ENCODE measurements around the gene MAN1C1.
A peak's percentile ranks its signal among the peaks of the same experiment; 100 is the strongest.

Gene MAN1C1

GRCh38 chr1:25818569-25818968, 202.0 kb downstream of the MAN1C1 start:
- no peak for DNase-seq (ENCODE audit: low read depth)

GRCh38 chr1:25819491-25820246, 203.1 kb downstream of the MAN1C1 start, which contains the start of gene MTFR1L:
MTFR1L (plus strand) TSS chr1:25819954; CDS start chr1:25823105, 3,151 bp downstream.
- peak; percentile 69 for DNase-seq (ENCODE audit: low read depth)

- peak; percentile 54 for DNase-seq (ENCODE audit: low read depth)
Observed at GRCh38 chr1:25820247-25821111, 203.9 kb downstream of the MAN1C1 start.

GRCh38 chr1:25821112-25821476, 204.5 kb downstream of the MAN1C1 start:
- DNase-seq (ENCODE audit: low read depth) = no peak

GRCh38 chr1:25821630-25822091, 205.1 kb downstream of the MAN1C1 start:
- peak; percentile 47 for DNase-seq (ENCODE audit: low read depth)

- no peak for DNase-seq (ENCODE audit: low read depth)
Observed at GRCh38 chr1:25825605-25826004, 209.0 kb downstream of the MAN1C1 start.

- no peak for DNase-seq (ENCODE audit: low read depth)
Observed at GRCh38 chr1:25826571-25826970, 210.0 kb downstream of the MAN1C1 start.

GRCh38 chr1:25828491-25828890, 211.9 kb downstream of the MAN1C1 start:
- DNase-seq (ENCODE audit: low read depth) = no peak

GRCh38 chr1:25829046-25829445, 212.5 kb downstream of the MAN1C1 start:
- no peak for DNase-seq (ENCODE audit: low read depth)

- no peak for DNase-seq (ENCODE audit: low read depth)
Observed at GRCh38 chr1:25831569-25832196, 215.1 kb downstream of the MAN1C1 start.

- DNase-seq (ENCODE audit: low read depth) = no peak
Observed at GRCh38 chr1:25832336-25833037, 215.9 kb downstream of the MAN1C1 start.

- no peak for DNase-seq (ENCODE audit: low read depth)
Observed at GRCh38 chr1:25833158-25833557, 216.6 kb downstream of the MAN1C1 start.

Data from fibroblast of gingiva (primary cell).